OCI-M1 (cell line): ENCODE data around the gene ACBD5.
"Not testable (repeated sequence)": the region's sequence is repeated elsewhere in the genome, so short reads cannot be mapped to it uniquely, and the experiment has no call there.

Experiments used
- DNase-seq: peaks from one replicate; lab custom pipeline; 2025; lab: John Stamatoyannopoulos, UW

Gene ACBD5

DNA sequence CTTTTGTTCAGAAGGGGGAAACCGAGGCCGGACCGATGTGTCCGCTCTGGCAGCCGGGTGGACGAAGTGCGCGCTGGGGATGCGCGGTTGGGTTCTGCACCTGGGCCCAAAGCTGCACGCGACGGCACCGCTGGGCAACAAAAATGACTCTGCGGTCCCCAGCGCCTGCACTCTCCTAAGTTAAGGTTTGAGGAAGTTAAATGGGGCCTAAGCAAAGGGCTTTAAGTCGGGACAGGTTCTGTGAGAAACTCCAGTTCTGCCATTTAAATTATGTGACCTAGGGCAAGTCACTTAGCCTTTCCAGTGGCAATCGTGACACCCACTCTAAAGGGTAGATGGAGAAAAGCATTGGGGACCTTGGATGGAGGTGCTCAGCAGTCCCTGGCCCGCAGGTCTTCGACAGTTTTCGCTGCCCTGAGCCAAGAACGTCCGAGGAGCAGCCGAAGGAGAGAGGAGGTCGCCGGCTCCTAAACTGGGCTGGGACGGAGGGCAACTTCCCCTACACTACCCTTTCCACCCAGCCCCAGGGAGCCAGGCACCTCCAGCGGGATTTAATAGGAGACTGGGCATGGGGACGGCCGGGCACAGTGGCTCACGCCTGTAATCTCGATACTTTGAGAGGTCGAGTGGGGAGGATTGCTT, 534 bp upstream of the ACBD5 start:
- peak; percentile 86 for DNase-seq

DNA sequence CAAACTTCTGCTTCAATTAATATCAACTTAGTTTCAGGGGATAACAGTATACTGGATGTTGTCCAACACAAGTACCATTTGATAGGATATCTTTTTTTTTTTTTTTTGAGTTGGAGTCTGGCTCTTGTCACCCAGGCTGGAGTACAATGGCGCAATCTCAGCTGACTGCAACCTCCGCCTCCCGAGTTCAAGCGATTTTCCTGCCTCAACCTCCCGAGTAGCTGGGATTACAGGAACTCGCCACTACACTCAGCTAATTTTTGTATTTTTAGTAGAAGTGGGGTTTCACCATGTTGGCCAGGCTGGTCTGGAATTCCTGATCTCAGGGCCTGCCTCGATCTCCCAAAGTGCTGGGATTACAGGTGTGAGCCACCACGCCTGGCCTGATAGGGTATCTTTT, 3.1 kb downstream of the ACBD5 start:
- DNase-seq, result not testable (repeated sequence)

DNA sequence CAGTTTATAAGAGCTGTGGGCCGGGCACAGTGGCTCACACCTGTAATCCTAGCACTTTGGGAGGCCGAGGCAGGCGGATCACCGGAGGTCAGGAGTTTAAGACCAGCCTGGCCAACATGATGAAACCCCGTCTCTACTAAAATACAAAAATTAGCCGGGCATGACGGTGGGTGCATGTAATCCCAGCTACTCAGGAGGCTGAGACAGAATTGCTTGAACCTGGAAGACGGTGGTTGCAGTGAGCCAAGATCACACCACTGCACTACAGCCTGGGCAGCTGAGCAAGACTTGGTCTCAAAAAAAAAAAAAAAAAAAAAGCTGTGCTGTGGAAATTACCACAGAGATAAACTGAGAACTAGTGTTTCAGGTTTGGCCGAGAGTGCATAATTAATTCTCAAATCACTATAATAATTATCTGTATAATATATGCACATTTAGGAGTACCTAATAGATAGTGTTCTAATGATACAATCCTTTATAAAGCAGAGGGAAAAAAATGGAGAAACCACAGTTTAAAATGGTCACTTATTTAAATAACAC, 3.9 kb downstream of the ACBD5 start:
- DNase-seq, result not testable (repeated sequence)

DNA sequence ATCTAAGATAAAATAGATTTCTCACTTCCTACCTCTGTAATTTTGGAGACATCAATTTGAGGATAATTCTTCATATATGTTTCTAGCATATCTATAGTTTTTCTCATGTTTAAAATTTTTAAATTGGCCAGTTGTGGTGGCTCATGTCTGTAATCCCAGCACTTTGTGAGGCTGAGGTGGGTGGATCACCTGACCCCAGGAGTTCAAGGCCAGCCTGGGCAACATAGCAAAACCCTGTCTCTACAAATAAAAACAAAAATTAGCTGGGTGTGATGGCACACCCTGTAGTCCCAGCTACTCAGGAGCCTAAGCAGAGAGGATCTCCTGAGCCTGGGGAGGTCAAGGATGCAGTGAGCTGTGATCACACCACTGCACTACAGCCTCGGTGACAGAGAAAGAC, 4.9 kb downstream of the ACBD5 start:
- no peak for DNase-seq

DNA sequence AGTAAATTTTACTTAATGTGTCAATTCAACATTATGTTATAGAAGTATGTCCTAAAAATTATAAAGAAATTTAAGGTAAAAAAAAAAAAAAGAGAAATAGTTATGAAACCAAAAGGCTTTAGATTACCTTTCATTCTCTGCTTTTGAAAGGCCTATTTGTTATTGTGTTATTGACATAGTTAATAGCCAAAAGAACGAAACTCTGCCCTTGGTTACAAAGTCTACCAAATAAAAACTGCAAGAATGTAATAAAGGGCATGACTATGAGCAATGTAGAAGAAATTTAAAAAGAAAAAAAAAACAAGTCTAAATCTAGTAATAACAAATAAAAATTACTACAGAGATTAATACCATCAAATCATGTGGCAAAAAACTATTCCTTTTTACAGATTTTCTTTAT, 10.6 kb downstream of the ACBD5 start:
- DNase-seq, result no peak

DNA sequence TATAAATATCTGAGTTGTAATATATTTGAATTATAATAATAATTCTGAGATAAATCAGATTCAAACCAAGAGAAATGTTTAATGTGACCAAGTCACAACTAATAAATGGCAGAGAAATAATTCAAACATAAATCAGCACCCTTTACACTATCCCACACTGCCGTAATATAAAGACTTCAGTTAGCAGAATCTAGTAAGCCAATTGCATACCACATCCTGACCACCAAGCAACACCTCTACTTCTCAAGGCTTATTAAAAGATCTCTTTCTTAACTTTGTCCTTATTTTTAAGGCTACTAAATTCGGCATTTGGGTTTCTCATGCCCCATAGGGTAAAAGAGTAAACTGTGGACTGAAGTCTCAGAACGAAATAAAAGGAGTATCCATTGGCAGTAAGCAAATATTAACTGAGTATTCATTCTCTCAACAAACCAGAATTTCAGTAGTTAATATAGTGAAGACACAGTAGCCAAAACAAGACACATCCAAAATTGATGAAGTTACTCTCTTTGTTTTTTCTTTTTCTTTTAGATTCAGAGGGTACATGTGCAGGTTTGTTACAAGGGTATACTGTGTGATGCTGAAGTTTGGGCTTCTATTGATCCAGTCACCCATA, 14.8 kb downstream of the ACBD5 start:
- no peak for DNase-seq

- DNase-seq, result no peak
These were observed 15.5 kb downstream of the ACBD5 start for GRCh38 chr10:27225011-27225590.

GRCh38 chr10:27223964-27224363, 16.6 kb downstream of the ACBD5 start:
- DNase-seq, result peak; percentile 70

- no peak for DNase-seq
These were observed 33.2 kb downstream of the ACBD5 start for GRCh38 chr10:27207350-27207749.

DNA sequence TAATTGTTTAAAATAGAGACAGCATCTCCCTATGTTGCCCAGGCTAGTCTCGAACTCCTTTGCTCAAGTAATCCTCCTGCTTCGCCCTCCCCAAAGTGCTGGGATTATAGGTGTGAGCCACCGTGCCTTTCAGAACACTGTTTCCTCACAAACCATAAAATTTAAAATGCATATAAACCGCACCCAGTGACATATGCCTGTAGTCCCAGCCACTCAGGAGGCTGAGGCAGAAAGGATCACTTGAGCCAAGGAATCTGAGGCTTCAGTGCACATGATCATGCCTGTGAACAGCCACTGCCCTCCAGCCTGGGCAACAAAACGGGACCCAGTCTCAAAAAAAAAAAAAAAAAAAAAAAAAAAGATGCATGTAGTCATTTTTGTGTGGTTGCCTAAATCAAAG, 36.8 kb downstream of the ACBD5 start:
- DNase-seq, result no peak

GRCh38 chr10:27197980-27198620, 42.5 kb downstream of the ACBD5 start:
- no peak for DNase-seq

- DNase-seq, result peak; percentile 33
These were observed 48.3 kb downstream of the ACBD5 start for GRCh38 chr10:27192284-27192683.

GRCh38 chr10:27190508-27190907, 50.1 kb downstream of the ACBD5 start:
- DNase-seq, result no peak

GRCh38 chr10:27188897-27189296, 51.7 kb downstream of the ACBD5 start:
- DNase-seq, result peak; percentile 29

DNA sequence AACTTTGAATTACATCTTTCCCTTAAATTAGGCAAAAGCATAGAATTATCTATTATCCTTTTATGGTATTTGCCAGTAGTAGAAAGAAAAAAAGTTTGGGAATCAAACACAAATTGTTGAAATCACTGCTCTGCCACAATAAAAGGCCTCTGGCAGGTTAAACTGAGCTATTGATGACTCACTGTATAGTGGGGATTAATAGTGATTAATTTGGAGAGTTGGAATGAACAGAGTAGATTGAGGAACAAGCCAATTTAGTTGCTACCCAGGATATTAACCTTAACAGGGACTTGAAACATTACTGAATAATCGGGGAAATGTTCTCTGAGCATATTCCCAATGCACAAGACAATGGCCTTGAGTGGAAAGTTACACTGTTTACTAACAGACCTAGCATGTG, 52.3 kb downstream of the ACBD5 start:
- no peak for DNase-seq

- DNase-seq, result no peak
These were observed 70.7 kb downstream of the ACBD5 start for GRCh38 chr10:27169849-27170248.

GRCh38 chr10:27158421-27158820, 82.2 kb downstream of the ACBD5 start:
- DNase-seq, result no peak

DNA sequence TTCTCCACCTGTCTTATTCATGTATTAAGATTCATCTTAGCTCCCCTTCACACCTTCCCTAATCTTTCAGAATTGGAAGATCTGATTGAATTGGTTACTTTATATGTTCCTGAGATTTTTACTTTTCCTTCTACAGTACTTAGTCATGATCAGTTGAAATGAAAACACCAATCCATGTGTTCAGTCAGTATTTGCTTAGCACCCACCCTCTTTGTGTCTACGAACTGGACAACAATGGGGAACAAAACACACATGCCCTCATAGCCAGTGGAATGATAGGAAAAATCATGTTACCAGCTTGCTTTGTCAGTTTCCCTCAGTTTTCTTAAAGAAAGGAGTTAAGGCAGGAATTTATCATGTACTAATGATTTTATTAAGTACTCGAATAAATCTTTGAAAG, 83.4 kb downstream of the ACBD5 start:
- DNase-seq, result peak; percentile 8

DNA sequence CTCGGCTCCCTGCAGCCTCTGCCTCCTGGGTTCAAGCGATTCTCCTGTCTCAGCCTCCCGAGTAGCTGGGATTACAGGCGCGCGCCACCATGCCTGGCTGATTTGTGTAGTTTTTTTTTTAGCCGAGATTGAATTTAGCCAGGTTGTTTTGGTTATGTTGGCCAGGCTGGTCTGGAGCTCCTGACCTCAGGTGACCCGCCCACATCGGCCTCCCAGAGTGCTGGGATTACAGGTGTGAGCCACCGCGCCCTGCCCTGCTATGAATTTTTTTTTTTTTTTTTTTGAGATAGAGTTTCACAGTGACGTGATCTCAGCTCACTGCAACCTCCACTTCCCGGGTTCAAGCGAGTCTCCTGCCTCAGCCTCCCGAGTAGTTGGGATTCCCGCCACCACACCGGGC, 84.0 kb downstream of the ACBD5 start:
- not testable (repeated sequence) for DNase-seq

- DNase-seq, result peak; percentile 95
These were observed 85.4 kb downstream of the ACBD5 start, which contains the start of gene MASTL for GRCh38 chr10:27155066-27155754. Gene MASTL, plus strand, starts transcription at chr10:27155352. Its CDS starts 75 bp downstream, at chr10:27155427.

DNA sequence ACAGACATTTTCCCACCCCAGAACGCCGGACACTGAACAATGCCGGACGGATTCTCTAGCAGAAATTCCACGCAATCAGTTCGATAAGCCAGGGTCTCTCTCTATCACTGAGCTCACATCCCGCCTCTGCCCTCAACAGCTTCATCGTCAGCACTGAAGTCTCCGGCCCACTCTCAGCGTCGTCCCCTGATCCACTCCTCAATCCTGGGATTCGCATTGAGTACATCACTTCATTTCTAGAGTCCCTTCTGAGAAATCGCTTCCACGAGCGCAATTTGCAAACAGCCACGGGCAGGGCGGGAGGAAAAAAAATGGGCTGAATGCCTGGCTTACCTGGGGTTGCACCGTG, 86.8 kb downstream of the ACBD5 start:
- DNase-seq, result peak; percentile 66

DNA sequence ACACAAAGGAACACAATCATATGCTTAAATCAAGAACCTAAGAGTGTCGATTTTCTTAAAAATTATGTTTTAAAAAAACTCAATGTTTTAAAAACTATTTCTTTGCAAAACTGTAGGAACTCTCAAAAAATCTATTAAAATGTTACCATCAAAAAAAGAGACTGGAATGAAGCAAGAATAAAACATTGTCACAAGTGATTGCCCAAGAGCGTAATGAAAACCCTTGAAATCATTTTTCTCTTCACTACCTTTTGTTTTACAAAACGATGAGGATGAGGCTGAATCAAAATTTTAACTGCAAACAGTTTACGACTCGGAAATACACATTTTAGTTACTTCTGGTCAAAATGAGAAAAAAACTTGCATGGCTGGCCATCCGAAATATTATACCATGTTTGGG, 87.3 kb downstream of the ACBD5 start:
- DNase-seq, result no peak
